DOHH2 (cell line): Measurements from ENCODE around the gene ADM.

Source experiments
- H3F3A ChIP-seq: fragments of 200-600 bp; sonication (generic), shearing (Covaris generic); 2 replicates; pipeline ENCODE4 v1.6.0; 2016; ENCODE audit warnings: antibody characterized with exemption, mild to moderate bottlenecking; ENCODE audit not compliant: control insufficient read depth, insufficient read depth
- H3K27ac ChIP-seq: fragments of 200-600 bp; sonication (generic); 2 replicates; pipeline ENCODE4 v1.5.1; 2014; ENCODE audit warnings: low read depth, mild to moderate bottlenecking, low read length, moderate library complexity
- H3K27me3 ChIP-seq: fragments of 200-600 bp; sonication (generic); 2 replicates; pipeline ENCODE4 v1.6.1; 2014; ENCODE audit warnings: mild to moderate bottlenecking, low read length, mixed read lengths; ENCODE audit not compliant: control insufficient read depth
- H3K36me3 ChIP-seq: fragments of 200-600 bp; sonication (generic); 2 replicates; pipeline ENCODE4 v1.6.1; 2014; ENCODE audit warnings: mild to moderate bottlenecking, low read length, moderate library complexity, mixed read lengths; ENCODE audit not compliant: control insufficient read depth
- H3K4me1 ChIP-seq: fragments of 200-600 bp; sonication (generic); 2 replicates; pipeline ENCODE4 v1.6.1; 2014; ENCODE audit warnings: mild to moderate bottlenecking, low read length, mixed read lengths; ENCODE audit not compliant: control insufficient read depth
- H3K4me2 ChIP-seq: fragments of 200-600 bp; sonication (generic); 2 replicates; pipeline ENCODE4 v1.6.0; 2014; ENCODE audit warnings: mild to moderate bottlenecking, low read length, moderate library complexity
- H3K4me3 ChIP-seq: fragments of 200-600 bp; sonication (generic); 2 replicates; pipeline ENCODE4 v1.5.1; 2014; ENCODE audit warnings: mild to moderate bottlenecking, low read length, mixed read lengths
- H3K79me2 ChIP-seq: fragments of 200-600 bp; sonication (generic); 2 replicates; pipeline ENCODE4 v1.6.1; 2014; ENCODE audit warnings: mild to moderate bottlenecking, low read length, mixed read lengths; ENCODE audit not compliant: control insufficient read depth
- H3K9me2 ChIP-seq: fragments of 200-600 bp; sonication (generic); replicated peaks from 2 replicates; pipeline ENCODE4 v1.6.1; 2014; ENCODE audit warnings: mild to moderate bottlenecking, low read length, mixed read lengths; ENCODE audit not compliant: control insufficient read depth
- H3K9me3 ChIP-seq: fragments of 200-600 bp; sonication (generic); 2 replicates; pipeline ENCODE4 v1.6.1; 2014; ENCODE audit warnings: antibody characterized with exemption, low read length, mixed read lengths; ENCODE audit not compliant: control insufficient read depth, insufficient read depth
- H4K20me1 ChIP-seq: fragments of 200-600 bp; sonication (generic); 2 replicates; pipeline ENCODE4 v1.6.0; 2014; ENCODE audit warnings: low read depth, mild to moderate bottlenecking, antibody characterized with exemption, low read length, moderate library complexity; ENCODE audit not compliant: control insufficient read depth, insufficient read depth
- EZH2phosphoT487 ChIP-seq: fragments of 200-600 bp; sonication (generic); IDR thresholded peaks from 2 replicates; pipeline ENCODE4 v1.6.1; 2017; ENCODE audit warnings: borderline replicate concordance, mild to moderate bottlenecking, antibody characterized with exemption, low read length, moderate library complexity, mixed read lengths
- TF ChIP-seq, protein P1 (sequence below): fragments of 200-600 bp; sonication (generic); IDR thresholded peaks from one replicate; pipeline ENCODE4 v1.5.1; 2014; ENCODE audit warnings: antibody characterized with exemption, mild to moderate bottlenecking, low read depth, low read length; ENCODE audit not compliant: poor library complexity, severe bottlenecking

ADM gene

GRCh38 chr11:10319702-10320558 is 15.1 kb downstream of the ADM start:
- peaks cover 20% of the 10 kb centered on the region for H3K4me1 ChIP-seq
- no peak overlapping the region for H3K27ac ChIP-seq
- peaks cover 3% of the 10 kb centered on the region; the same call in 1 of the 2 replicates for H3K36me3 ChIP-seq

GRCh38 chr11:10320736-10321465 is 16.0 kb downstream of the ADM start:
- Histone ChIP-seq H4K20me1 (no peaks in the 10 kb centered on the region), H3K27ac (no peak overlapping the region), H3K9me2 (no peaks in the 10 kb centered on the region), H3K36me3 (peaks cover 3% of the 10 kb centered on the region; the same call in 1 of the 2 replicates), H3K27me3 (peaks cover 25% of the 10 kb centered on the region), H3K9me3 (no peaks in the 10 kb centered on the region), H3K4me2 (no peak overlapping the region), H3F3A (no peaks in the 10 kb centered on the region; the same call in 1 of the 2 replicates), H3K79me2 (no peaks in the 10 kb centered on the region), H3K4me1 (peaks cover 20% of the 10 kb centered on the region), H3K4me3 (no peak overlapping the region)
- no peak for TF ChIP-seq EZH2phosphoT487
- TF ChIP-seq, protein P1, sequence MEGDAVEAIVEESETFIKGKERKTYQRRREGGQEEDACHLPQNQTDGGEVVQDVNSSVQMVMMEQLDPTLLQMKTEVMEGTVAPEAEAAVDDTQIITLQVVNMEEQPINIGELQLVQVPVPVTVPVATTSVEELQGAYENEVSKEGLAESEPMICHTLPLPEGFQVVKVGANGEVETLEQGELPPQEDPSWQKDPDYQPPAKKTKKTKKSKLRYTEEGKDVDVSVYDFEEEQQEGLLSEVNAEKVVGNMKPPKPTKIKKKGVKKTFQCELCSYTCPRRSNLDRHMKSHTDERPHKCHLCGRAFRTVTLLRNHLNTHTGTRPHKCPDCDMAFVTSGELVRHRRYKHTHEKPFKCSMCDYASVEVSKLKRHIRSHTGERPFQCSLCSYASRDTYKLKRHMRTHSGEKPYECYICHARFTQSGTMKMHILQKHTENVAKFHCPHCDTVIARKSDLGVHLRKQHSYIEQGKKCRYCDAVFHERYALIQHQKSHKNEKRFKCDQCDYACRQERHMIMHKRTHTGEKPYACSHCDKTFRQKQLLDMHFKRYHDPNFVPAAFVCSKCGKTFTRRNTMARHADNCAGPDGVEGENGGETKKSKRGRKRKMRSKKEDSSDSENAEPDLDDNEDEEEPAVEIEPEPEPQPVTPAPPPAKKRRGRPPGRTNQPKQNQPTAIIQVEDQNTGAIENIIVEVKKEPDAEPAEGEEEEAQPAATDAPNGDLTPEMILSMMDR = no peak

More at GRCh38 chr11:10319702-10320558, 15.1 kb downstream of the ADM start:
- Histone ChIP-seq H3K9me2 (no peaks in the 10 kb centered on the region), H3K4me3 (no peak overlapping the region), H4K20me1 (no peaks in the 10 kb centered on the region), H3F3A (no peaks in the 10 kb centered on the region; the same call in 1 of the 2 replicates), H3K79me2 (no peaks in the 10 kb centered on the region), H3K4me2 (no peak overlapping the region), H3K9me3 (no peaks in the 10 kb centered on the region), H3K27me3 (peaks cover 17% of the 10 kb centered on the region)
- no peak for TF ChIP-seq EZH2phosphoT487
- TF ChIP-seq, protein P1 = no peak

GRCh38 chr11:10322401-10322800 is 17.5 kb downstream of the ADM start:
- Histone ChIP-seq H3K9me3 (no peaks in the 10 kb centered on the region), H3K79me2 (no peaks in the 10 kb centered on the region), H3K4me3 (no peak overlapping the region), H4K20me1 (no peaks in the 10 kb centered on the region), H3K27me3 (peaks cover 31% of the 10 kb centered on the region), H3K9me2 (no peaks in the 10 kb centered on the region), H3F3A (no peaks in the 10 kb centered on the region), H3K4me1 (peaks cover 19% of the 10 kb centered on the region), H3K4me2 (no peak overlapping the region), H3K36me3 (peaks cover 3% of the 10 kb centered on the region; the same call in 1 of the 2 replicates), H3K27ac (no peak overlapping the region)
- TF ChIP-seq, protein P1 = no peak
- TF ChIP-seq EZH2phosphoT487 = no peak
